Subcutaneous abdominal adipose tissue (tissue), 5 donors: Measurements from ENCODE around the gene IQCF2.

Source experiments
- H3K27ac ChIP-seq: one replicate; pipeline ENCODE4 v1.7.0; 2013; ENCODE audit warnings: low read depth, mild to moderate bottlenecking, inconsistent platforms, low read length, moderate library complexity
- H3K27me3 ChIP-seq, 5 donors: one replicate each; pipeline ENCODE4 v1.7.0; 2013; ENCODE audit warnings: low read length in 5 of 5, inconsistent platforms in 1 of 5; ENCODE audit not compliant: control insufficient read depth in 5 of 5, insufficient read depth in 4 of 5
- H3K36me3 ChIP-seq, 5 donors: one replicate each; pipeline ENCODE4 v1.7.0; 2013; ENCODE audit warnings: low read length in 5 of 5; ENCODE audit not compliant: control insufficient read depth in 5 of 5, insufficient read depth in 5 of 5
- H3K4me1 ChIP-seq, 5 donors: one replicate each; pipeline ENCODE4 v1.7.0; 2013; ENCODE audit warnings: low read length in 5 of 5, mild to moderate bottlenecking in 3 of 5, moderate library complexity in 1 of 5; ENCODE audit not compliant: control insufficient read depth in 5 of 5, insufficient read depth in 5 of 5
- H3K4me3 ChIP-seq, 5 donors: one replicate each; pipeline ENCODE4 v1.7.0; 2013; ENCODE audit warnings: low read length in 5 of 5, low read depth in 1 of 5
- H3K9ac ChIP-seq, 5 donors: one replicate each; pipeline ENCODE4 v1.7.0; 2013; ENCODE audit warnings: low read length in 5 of 5, mild to moderate bottlenecking in 4 of 5, moderate library complexity in 3 of 5
- H3K9me3 ChIP-seq, 5 donors: one replicate each; pipeline ENCODE4 v1.7.0; 2013; ENCODE audit warnings: low read length in 5 of 5; ENCODE audit not compliant: control insufficient read depth in 5 of 5
- donor health status: healthy.
- donor health status: healthy.
- donor health status: healthy.
- donor health status: healthy.
- donor health status: healthy.

Gene IQCF2

DNA sequence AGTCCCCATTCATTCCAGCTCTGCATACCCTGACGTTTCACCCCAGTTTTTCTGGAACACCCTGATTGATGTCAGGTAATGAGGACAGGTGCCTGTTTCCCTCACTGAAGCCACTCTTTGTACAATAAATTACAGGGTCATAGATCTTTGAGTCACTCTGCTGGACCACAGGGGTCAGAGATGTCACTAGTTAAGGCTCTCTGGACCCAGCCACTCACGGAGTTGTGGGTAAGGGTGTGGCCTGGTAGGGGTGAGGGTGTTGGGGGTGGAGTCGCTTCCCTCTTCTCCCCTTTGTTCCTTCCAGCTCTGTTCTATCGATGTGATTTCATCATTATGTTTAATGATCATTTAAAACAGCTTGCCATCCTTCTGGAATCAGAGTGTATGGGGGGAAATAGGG is 13.5 kb downstream of the IQCF2 start:
- Histone ChIP-seq H3K36me3 (no peaks in the 10 kb centered on the region), H3K27me3 (peaks cover 0 to 10% (median 4%) of the 10 kb centered on the region in 5 donors), H3K9ac (no peak overlapping the region), H3K4me1 (no peaks in the 10 kb centered on the region), H3K27ac (no peak overlapping the region), H3K4me3 (no peak overlapping the region), H3K9me3 (no peaks in the 10 kb centered on the region)

DNA sequence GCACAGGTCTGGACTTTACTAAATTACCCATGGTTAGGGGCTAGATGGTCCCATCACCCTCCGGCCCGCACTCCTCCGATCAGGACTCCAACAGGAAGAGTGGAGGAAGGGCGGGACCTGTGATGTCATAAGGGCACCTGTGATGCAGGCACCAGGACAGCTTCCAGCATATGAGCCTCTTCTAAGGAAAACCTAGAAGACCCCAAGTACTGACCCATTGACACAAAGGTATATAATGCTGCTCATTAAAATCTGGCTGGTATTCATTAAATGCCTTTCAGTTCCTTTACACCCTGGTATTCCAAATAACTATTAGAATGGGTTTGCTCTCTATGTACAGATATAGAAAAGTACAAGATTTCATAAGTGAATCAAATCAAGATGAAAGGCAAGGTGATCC is 14.1 kb downstream of the IQCF2 start, which contains the start of gene IQCF5:
IQCF5 (minus strand) TSS at position 101 of the 400 bp plus-strand sequence; CDS start at position 31, 70 bp downstream.
- H3K36me3 ChIP-seq = no peaks in the 10 kb centered on the region
- no peaks in the 10 kb centered on the region for H3K4me1 ChIP-seq

DNA sequence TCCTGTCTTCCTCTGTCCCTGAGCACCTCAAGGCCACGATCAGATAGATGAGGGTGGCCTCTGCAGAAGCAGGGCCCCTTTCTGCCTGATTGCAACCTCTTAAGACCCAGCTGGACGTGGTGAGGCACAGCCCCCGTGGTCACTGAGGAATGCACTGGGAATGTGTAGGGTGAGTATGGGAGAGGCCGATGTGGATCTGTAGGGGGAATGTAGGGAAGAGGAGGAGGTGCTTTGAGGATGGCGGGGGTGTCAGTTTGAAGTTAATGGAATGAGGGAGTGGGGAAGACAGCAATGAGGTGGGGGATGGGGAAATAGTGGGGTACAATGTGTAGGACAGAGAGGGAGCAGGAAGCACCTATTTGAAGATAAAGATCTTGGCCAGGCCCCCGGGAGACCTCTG is 14.8 kb downstream of the IQCF2 start:
- H3K4me3 ChIP-seq = no peak overlapping the region
- H3K27me3 ChIP-seq = peaks cover 0 to 10% (median 4%) of the 10 kb centered on the region in 5 donors
- no peaks in the 10 kb centered on the region for H3K36me3 ChIP-seq
- no peaks in the 10 kb centered on the region for H3K9me3 ChIP-seq
- no peak overlapping the region for H3K9ac ChIP-seq
- no peak overlapping the region for H3K27ac ChIP-seq
- H3K4me1 ChIP-seq = no peaks in the 10 kb centered on the region

More for the DNA sequence above, 14.1 kb downstream of the IQCF2 start, which contains the start of gene IQCF5:
- Histone ChIP-seq H3K9me3 (no peaks in the 10 kb centered on the region), H3K27me3 (peaks cover 0 to 10% (median 4%) of the 10 kb centered on the region in 5 donors), H3K4me3 (no peak within 1 kb of the TSS), H3K27ac (no peak within 1 kb of the TSS), H3K9ac (no peak within 1 kb of the TSS)

DNA sequence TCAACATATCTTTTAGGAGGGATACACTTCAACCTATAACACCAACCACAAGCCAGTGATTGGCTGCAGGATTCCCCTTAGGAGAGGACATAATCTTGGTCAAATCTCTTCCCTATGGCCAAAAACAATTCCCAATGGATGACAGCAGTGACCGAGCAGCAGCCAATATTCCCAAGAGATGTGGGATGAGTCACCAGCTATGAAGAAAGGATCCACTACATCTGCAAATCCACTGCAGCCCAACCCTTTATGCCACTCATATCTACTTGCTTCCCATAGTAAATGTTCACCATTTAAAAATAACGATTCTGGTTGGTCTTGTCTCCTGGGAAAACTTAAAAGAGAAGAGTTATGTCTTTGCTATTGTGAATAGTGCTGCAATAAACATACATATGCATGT is 18.5 kb downstream of the IQCF2 start:
- Histone ChIP-seq H3K9ac (no peak overlapping the region), H3K36me3 (no peaks in the 10 kb centered on the region), H3K4me3 (no peak overlapping the region), H3K9me3 (no peaks in the 10 kb centered on the region), H3K4me1 (no peaks in the 10 kb centered on the region), H3K27me3 (peaks cover 0 to 7% (median 4%) of the 10 kb centered on the region in 5 donors), H3K27ac (no peak overlapping the region)

DNA sequence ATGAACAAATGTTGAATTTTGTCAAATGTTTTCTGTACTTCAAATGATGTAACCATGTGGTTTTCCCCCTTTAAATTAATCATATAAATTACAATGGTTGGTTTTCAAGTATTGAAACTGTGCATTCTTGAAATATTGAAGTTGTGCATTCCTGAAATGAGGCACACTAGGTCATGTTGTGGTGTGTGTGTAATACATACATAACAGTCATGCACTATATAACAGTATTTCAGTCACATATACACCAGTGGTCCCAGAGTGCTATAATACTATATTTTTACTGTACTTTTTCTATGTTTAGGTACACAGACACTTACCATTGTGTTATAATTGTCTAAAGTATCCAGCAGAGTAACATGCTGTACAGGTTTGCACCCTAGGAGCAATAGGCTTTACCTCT is 25.0 kb downstream of the IQCF2 start:
- Histone ChIP-seq H3K4me1 (no peaks in the 10 kb centered on the region), H3K9me3 (no peaks in the 10 kb centered on the region), H3K4me3 (no peak overlapping the region), H3K27ac (no peak overlapping the region), H3K9ac (no peak overlapping the region), H3K27me3 (no peaks in the 10 kb centered on the region), H3K36me3 (no peaks in the 10 kb centered on the region)

DNA sequence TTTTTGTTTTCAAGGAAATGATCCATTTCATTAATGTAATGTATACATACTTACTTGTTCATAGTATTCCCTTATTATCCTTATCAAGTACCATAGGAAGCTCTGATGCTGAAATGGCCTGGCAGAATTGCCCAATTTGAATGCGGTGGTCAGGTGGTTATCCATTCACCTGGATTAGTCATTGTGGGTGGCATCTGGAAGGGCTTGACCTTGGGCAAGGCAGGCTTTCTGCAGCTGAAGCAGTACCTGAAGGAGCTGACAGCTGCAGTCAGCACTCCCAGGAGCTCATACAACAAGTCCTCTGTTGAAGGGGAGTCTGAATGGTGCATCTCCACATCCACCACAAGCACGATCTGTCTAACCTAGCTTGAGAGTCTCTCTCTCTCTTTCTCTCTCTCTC is 26.2 kb downstream of the IQCF2 start:
- Histone ChIP-seq H3K27ac (no peak overlapping the region), H3K36me3 (no peaks in the 10 kb centered on the region), H3K4me3 (no peak overlapping the region), H3K4me1 (no peaks in the 10 kb centered on the region), H3K9ac (no peak overlapping the region), H3K9me3 (no peaks in the 10 kb centered on the region), H3K27me3 (peaks cover 0 to 2% (median 0%) of the 10 kb centered on the region in 5 donors)

DNA sequence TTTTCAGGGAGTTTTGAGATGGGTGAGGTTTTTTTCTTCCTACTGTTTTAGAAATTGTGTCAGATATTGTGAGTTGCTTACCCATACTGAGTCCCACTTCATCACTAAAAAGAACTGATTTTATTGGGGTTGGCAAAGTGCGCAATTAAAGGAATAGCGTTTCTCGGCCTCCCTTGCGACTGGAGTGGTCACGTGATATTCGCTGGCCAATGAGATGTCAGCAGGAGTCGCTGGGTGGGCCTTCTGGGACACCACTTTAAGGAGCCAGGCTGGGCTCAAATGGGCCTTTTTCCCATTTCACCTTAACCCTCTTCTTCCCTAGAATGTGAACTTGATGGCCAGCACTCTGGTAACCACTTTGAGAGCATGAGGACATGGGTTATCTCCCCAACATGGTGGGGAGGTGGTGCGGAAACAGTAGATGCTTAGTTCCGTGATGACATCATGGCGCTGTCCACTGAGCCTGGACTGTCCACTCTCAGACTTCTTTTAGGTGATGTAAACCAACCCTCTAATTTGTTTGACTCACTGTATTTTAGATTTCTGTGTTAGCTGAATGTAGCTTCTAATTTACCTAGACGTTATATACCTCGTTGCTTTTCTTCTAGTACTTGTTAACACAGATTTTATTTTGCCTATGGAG is 27.2 kb downstream of the IQCF2 start:
- H3K27ac ChIP-seq = no peak overlapping the region
- no peaks in the 10 kb centered on the region for H3K36me3 ChIP-seq
- no peaks in the 10 kb centered on the region for H3K4me1 ChIP-seq
- no peak overlapping the region for H3K4me3 ChIP-seq
- H3K9ac ChIP-seq = no peak overlapping the region
- peaks cover 0 to 5% (median 2%) of the 10 kb centered on the region in 5 donors for H3K27me3 ChIP-seq
- H3K9me3 ChIP-seq = no peaks in the 10 kb centered on the region

DNA sequence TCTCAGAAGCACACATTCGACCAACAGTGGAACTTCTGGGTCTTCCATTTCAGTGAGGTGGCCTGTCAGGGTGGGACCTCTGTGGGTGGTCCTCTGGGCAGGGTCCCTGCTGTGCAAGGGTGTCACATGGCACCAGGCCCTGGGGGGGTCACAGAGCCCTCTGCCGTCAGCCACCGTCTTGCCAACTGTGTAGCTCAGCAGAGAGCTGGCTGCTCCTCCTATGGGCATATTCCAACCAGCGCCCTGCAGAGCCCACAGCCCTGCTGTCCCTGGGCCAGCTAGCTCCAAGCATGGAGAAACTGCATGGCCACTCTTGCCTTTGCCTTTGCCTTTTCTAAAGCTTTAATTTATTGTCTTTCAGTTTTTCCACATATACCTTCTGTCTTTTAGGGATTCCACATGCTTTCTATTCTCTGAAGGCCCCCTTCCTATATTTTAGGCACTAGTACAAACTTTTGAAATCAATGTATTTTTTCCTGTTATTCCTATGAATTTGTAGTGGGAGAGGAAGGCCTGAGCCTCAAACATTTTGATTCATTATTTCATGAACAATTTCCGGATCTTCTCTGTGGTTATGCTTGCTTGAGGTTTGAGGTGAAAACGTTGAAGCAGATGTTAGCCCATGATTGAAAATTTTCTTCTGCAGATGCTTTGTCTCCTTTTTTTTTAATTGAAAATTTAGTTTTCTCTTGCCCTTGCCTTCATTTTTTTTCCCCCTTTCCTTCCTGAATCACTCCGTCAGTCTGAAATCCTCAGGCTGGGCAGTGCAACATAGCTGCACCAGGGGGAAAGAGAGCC is 30.0 kb downstream of the IQCF2 start:
- Histone ChIP-seq H3K36me3 (no peaks in the 10 kb centered on the region), H3K9me3 (no peaks in the 10 kb centered on the region), H3K9ac (no peak overlapping the region), H3K4me3 (no peak overlapping the region), H3K27me3 (peaks cover 0 to 5% (median 2%) of the 10 kb centered on the region in 5 donors), H3K4me1 (no peaks in the 10 kb centered on the region), H3K27ac (no peak overlapping the region)

DNA sequence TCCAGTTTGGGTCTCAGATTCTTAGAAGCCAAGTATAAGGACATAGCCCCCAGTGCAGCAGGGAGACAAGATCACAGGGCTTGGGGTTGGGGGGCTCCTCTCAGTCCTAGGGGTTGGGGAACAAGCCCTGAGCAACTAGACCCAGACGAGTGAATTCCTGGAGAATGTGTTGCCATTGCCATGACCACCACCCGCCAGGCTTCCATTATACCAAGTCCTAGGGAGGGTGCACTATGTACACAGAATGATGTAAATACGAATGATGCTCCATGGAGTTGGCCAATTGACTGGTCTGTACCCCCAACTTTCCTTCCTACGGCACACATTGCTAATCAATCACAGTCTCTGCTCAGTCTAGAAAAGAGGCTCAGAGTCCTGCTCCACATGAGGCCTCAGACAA is 33.0 kb downstream of the IQCF2 start:
- Histone ChIP-seq H3K9ac (no peak overlapping the region), H3K9me3 (no peaks in the 10 kb centered on the region), H3K4me1 (no peaks in the 10 kb centered on the region), H3K36me3 (no peaks in the 10 kb centered on the region), H3K27me3 (peaks cover 0 to 5% (median 2%) of the 10 kb centered on the region in 5 donors), H3K4me3 (no peak overlapping the region), H3K27ac (no peak overlapping the region)

DNA sequence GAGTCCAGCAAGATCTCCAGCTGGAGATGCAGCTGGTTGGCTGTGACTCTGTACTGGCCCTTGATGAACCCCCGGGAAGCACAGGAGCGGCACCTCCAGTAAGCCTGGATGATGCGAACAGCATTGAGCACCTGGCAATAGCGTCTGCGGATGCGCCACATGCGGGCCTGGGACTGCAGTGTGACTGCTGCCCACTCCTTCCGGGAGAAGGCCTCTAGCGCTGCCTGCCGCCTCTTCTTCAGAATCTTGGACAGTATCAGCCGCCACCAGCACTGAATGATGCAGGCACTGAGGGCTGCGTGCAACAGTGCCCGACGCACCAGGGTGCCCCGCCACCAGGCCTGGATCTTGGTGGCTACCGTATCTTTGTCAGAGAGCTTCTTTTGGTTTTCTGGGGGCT is 33.5 kb downstream of the IQCF2 start:
- Histone ChIP-seq H3K9ac (no peak overlapping the region), H3K4me1 (no peaks in the 10 kb centered on the region), H3K27ac (no peak overlapping the region), H3K9me3 (no peaks in the 10 kb centered on the region), H3K27me3 (peaks cover 0 to 5% (median 2%) of the 10 kb centered on the region in 5 donors), H3K36me3 (no peaks in the 10 kb centered on the region), H3K4me3 (no peak overlapping the region)
